ENCODE measurements around the gene GZF1. TPM values are rescaled to one million over a fixed set of nuclear protein-coding genes. Genes with fewer than 3 reads are reported as not detected.

Gene GZF1
- total and polyA plus RNA-seq, 3 experiments from 2014 or later: 3.8 to 12.5 (median 11.9) TPM

- POLR2A ChIA-PET: interaction anchor here (1.0 to 3.3 kb wide), 3 partner anchors 8 to 1700 kb away, joined by 3 to 30 read pairs (median 30); partner anchors contain the start of genes ACSS1, NAPB and NXT1
- Histone ChIP-seq H3K4me1 (ENCODE audit: insufficient read depth, low read length) (peaks cover 22% of the 10 kb centered on the region), H3K4me3 (ENCODE audit: low read length) (peak overlapping the region; percentile 6), H3K9me3 (ENCODE audit: low read length) (no peaks in the 10 kb centered on the region), H3K36me3 (ENCODE audit: insufficient read depth, low read length) (peaks cover 15% of the 10 kb centered on the region), H3K27ac (ENCODE audit: low read depth, low read length) (peak overlapping the region; percentile 33), H3K27me3 (ENCODE audit: insufficient read depth, low read length, poor library complexity, severe bottlenecking) (no peaks in the 10 kb centered on the region)
- CTCF ChIA-PET: interaction anchor here (0.9 to 2.8 kb wide), 5 partner anchors 9 to 248 kb away, joined by 3 to 40 read pairs (median 4); partner anchors contain the start of genes NAPB and NXT1
- DNase-seq: no peak
- peak overlapping the region; percentile 92 to 100 (median 99) for H3K27ac Mint-ChIP-seq
- peaks cover 0 to 31% (median 0%) of the 10 kb centered on the region in 3 donors for H3K36me3 Mint-ChIP-seq
- H3K4me3 Mint-ChIP-seq: peak overlapping the region; percentile 69 to 100 (median 96)
- H3K4me1 Mint-ChIP-seq: peaks cover 30 to 44% (median 37%) of the 10 kb centered on the region in 3 donors
- peaks cover 0 to 6% of the 10 kb centered on the region in 2 donors for H3K27me3 Mint-ChIP-seq
- H3K9me3 Mint-ChIP-seq: peaks cover 0 to 3% (median 0%) of the 10 kb centered on the region in 5 donors
Measured at GRCh38 chr20:23358563-23358906, 3.4 kb upstream of the GZF1 start.

- ChIA-PET POLR2A (interaction anchor here (1.8 to 3.3 kb wide), 2 partner anchors 9 to 61 kb away, joined by 30 read pairs; partner anchors contain the start of genes NAPB and NXT1), CTCF (interaction anchor here (1.6 to 2.8 kb wide), 2 partner anchors 9 to 248 kb away, joined by 3 to 40 read pairs; partner anchors contain the start of gene NXT1)
- Mint-ChIP-seq H3K4me3 (peak overlapping the region; percentile 19 to 100 (median 37)), H3K4me1 (peaks cover 35 to 49% (median 42%) of the 10 kb centered on the region in 3 donors), H3K27me3 (peaks cover 0 to 6% of the 10 kb centered on the region in 2 donors), H3K27ac (peak overlapping the region in 7 of 8 donors; percentile 92 to 100 (median 99)), H3K9me3 (peaks cover 0 to 3% (median 0%) of the 10 kb centered on the region in 5 donors), H3K36me3 (peaks cover 0 to 26% (median 0%) of the 10 kb centered on the region in 3 donors)
- Histone ChIP-seq H3K4me3 (ENCODE audit: low read length) (no peak overlapping the region), H3K9me3 (ENCODE audit: low read length) (no peaks in the 10 kb centered on the region), H3K36me3 (ENCODE audit: insufficient read depth, low read length) (peaks cover 11% of the 10 kb centered on the region), H3K27ac (ENCODE audit: low read depth, low read length) (peak overlapping the region; percentile 33), H3K27me3 (ENCODE audit: insufficient read depth, low read length, poor library complexity, severe bottlenecking) (no peaks in the 10 kb centered on the region), H3K4me1 (ENCODE audit: insufficient read depth, low read length) (peaks cover 26% of the 10 kb centered on the region)
- no peak for DNase-seq
Measured at GRCh38 chr20:23358923-23359593, 2.9 kb upstream of the GZF1 start.

- peak overlapping the region; percentile 82 to 95 (median 87) for H3K4me3 Mint-ChIP-seq
- H3K27ac Mint-ChIP-seq: peak overlapping the region in 7 of 8 donors; percentile 92 to 100 (median 95)
- peaks cover 0 to 3% (median 0%) of the 10 kb centered on the region in 5 donors for H3K9me3 Mint-ChIP-seq
- Histone ChIP-seq H3K36me3 (ENCODE audit: insufficient read depth, low read length) (peaks cover 2% of the 10 kb centered on the region), H3K4me1 (ENCODE audit: insufficient read depth, low read length) (peaks cover 37% of the 10 kb centered on the region), H3K27me3 (ENCODE audit: insufficient read depth, low read length, poor library complexity, severe bottlenecking) (no peaks in the 10 kb centered on the region), H3K9me3 (ENCODE audit: low read length) (no peaks in the 10 kb centered on the region), H3K4me3 (ENCODE audit: low read length) (no peak overlapping the region), H3K27ac (ENCODE audit: low read depth, low read length) (peak overlapping the region; percentile 91)
- CTCF ChIA-PET: interaction anchor here (3.6 kb wide), 1 partner anchor 60 kb away, joined by 11 read pairs; the partner anchor contains the start of gene NAPB
- POLR2A ChIA-PET: interaction anchor here (3.3 kb wide), 1 partner anchor 10 kb away, joined by 30 read pairs; the partner anchor contains the start of gene NXT1
- peaks cover 47 to 62% (median 55%) of the 10 kb centered on the region in 3 donors for H3K4me1 Mint-ChIP-seq
- no peak for DNase-seq
- peaks cover 7 to 24% (median 7%) of the 10 kb centered on the region in 3 donors for H3K36me3 Mint-ChIP-seq
- H3K27me3 Mint-ChIP-seq: peaks cover 0 to 6% of the 10 kb centered on the region in 2 donors
Measured at GRCh38 chr20:23360531-23360930, 1.5 kb upstream of the GZF1 start.

- no peaks in the 10 kb centered on the region for H3K9me3 ChIP-seq (ENCODE audit: low read length)
- Mint-ChIP-seq H3K27ac (peak overlapping the region; percentile 92 to 100 (median 96)), H3K4me1 (peaks cover 50 to 66% (median 58%) of the 10 kb centered on the region in 3 donors), H3K9me3 (peaks cover 0 to 3% (median 0%) of the 10 kb centered on the region in 5 donors), H3K27me3 (peaks cover 0 to 6% of the 10 kb centered on the region in 2 donors), H3K36me3 (peaks cover 7 to 22% (median 7%) of the 10 kb centered on the region in 3 donors), H3K4me3 (peak overlapping the region; percentile 82 to 95 (median 87))
- H3K4me1 ChIP-seq (ENCODE audit: insufficient read depth, low read length): peaks cover 43% of the 10 kb centered on the region
- no peaks in the 10 kb centered on the region for H3K36me3 ChIP-seq (ENCODE audit: insufficient read depth, low read length)
- peak overlapping the region; percentile 53 for H3K4me3 ChIP-seq (ENCODE audit: low read length)
- ChIA-PET POLR2A (interaction anchor here (0.9 to 1.6 kb wide), 2 partner anchors 9 to 11 kb away, joined by 3 to 23 read pairs; partner anchors contain the start of gene NXT1), CTCF (interaction anchor here (1.3 to 3.6 kb wide), 2 partner anchors 11 to 60 kb away, joined by 11 to 12 read pairs; partner anchors contain the start of genes NAPB and NXT1)
- H3K27ac ChIP-seq (ENCODE audit: low read depth, low read length): peak overlapping the region; percentile 91
- H3K27me3 ChIP-seq (ENCODE audit: insufficient read depth, low read length, poor library complexity, severe bottlenecking): no peaks in the 10 kb centered on the region
- no peak for DNase-seq
Measured at GRCh38 chr20:23361119-23361475, 885 bp upstream of the GZF1 start.

GRCh38 chr20:23362392-23363256 lies 642 bp downstream of the GZF1 start:
- Histone ChIP-seq H3K27ac (ENCODE audit: low read depth, low read length) (peak overlapping the region; percentile 91), H3K27me3 (ENCODE audit: insufficient read depth, low read length, poor library complexity, severe bottlenecking) (no peaks in the 10 kb centered on the region), H3K4me1 (ENCODE audit: insufficient read depth, low read length) (peaks cover 55% of the 10 kb centered on the region), H3K36me3 (ENCODE audit: insufficient read depth, low read length) (peaks cover 8% of the 10 kb centered on the region), H3K4me3 (ENCODE audit: low read length) (peak overlapping the region; percentile 58), H3K9me3 (ENCODE audit: low read length) (no peaks in the 10 kb centered on the region)
- H3K4me3 Mint-ChIP-seq: peak overlapping the region; percentile 90 to 99 (median 96)
- H3K36me3 Mint-ChIP-seq: peaks cover 7 to 32% (median 7%) of the 10 kb centered on the region in 3 donors
- peak overlapping the region; percentile 97 to 100 (median 98) for H3K27ac Mint-ChIP-seq
- ChIA-PET POLR2A (interaction anchor here (0.6 to 1.6 kb wide), 2 partner anchors 12 kb away, joined by 3 to 23 read pairs; partner anchors contain the start of gene NXT1), CTCF (interaction anchor here (2.2 to 3.6 kb wide), 2 partner anchors 13 to 58 kb away, joined by 7 to 11 read pairs; partner anchors contain the start of genes NAPB and NXT1)
- peak in 4 of 5 donors; percentile 23 to 67 (median 39) for DNase-seq
- peaks cover 0 to 3% (median 0%) of the 10 kb centered on the region in 5 donors for H3K9me3 Mint-ChIP-seq
- peaks cover 0 to 6% of the 10 kb centered on the region in 2 donors for H3K27me3 Mint-ChIP-seq
- H3K4me1 Mint-ChIP-seq: peaks cover 59 to 73% (median 64%) of the 10 kb centered on the region in 3 donors

GRCh38 chr20:23363257-23363649 lies 1.3 kb downstream of the GZF1 start:
- peak overlapping the region; percentile 90 to 99 (median 96) for H3K4me3 Mint-ChIP-seq
- H3K27ac Mint-ChIP-seq: peak overlapping the region; percentile 87 to 100 (median 98)
- no peaks in the 10 kb centered on the region for H3K9me3 Mint-ChIP-seq
- peaks cover 57 to 73% (median 62%) of the 10 kb centered on the region in 3 donors for H3K4me1 Mint-ChIP-seq
- POLR2A ChIA-PET: interaction anchor here (0.6 kb wide), 1 partner anchor 13 kb away, joined by 3 read pairs; the partner anchor contains the start of gene NXT1
- Histone ChIP-seq H3K27me3 (ENCODE audit: insufficient read depth, low read length, poor library complexity, severe bottlenecking) (no peaks in the 10 kb centered on the region), H3K9me3 (ENCODE audit: low read length) (no peaks in the 10 kb centered on the region), H3K4me3 (ENCODE audit: low read length) (peak overlapping the region; percentile 58), H3K36me3 (ENCODE audit: insufficient read depth, low read length) (peaks cover 8% of the 10 kb centered on the region), H3K4me1 (ENCODE audit: insufficient read depth, low read length) (peaks cover 58% of the 10 kb centered on the region), H3K27ac (ENCODE audit: low read depth, low read length) (peak overlapping the region; percentile 91)
- peaks cover 0 to 2% of the 10 kb centered on the region in 2 donors for H3K27me3 Mint-ChIP-seq
- CTCF ChIA-PET: interaction anchor here (2.2 to 3.6 kb wide), 2 partner anchors 13 to 57 kb away, joined by 7 to 11 read pairs; partner anchors contain the start of genes NAPB and NXT1
- DNase-seq: no peak
- H3K36me3 Mint-ChIP-seq: peaks cover 7 to 33% (median 7%) of the 10 kb centered on the region in 3 donors

Data from CD8-positive, alpha-beta memory T cell (primary cell).